Heart left ventricle (tissue), 16 donors: Measurements from ENCODE around the gene MXRA7. TPM values are rescaled to one million over a fixed set of nuclear protein-coding genes. Genes with fewer than 3 reads are reported as not detected.

Source experiments
- ATAC-seq, 4 donors: fragments of 200-7000 bp; cut with Tn5 transposase; one replicate each; pipeline ENCODE4 v1.9.1; 2020 to 2022; ENCODE audit warnings: moderate library complexity in 4 of 4, mild to moderate bottlenecking in 3 of 4, moderate number of reproducible peaks in 1 of 4
- DNase-seq, 5 donors: peaks; one replicate each; pipeline ENCODE4 v3.0.0-alpha.2; 2020
- H3K27ac ChIP-seq, 12 donors: fragments of 200-600 bp; sonication (generic) in 4 of 12; one replicate each; pipeline versions ENCODE4 v1.5.0 to v1.8.0; 2016 to 2022; ENCODE audit warnings: mild to moderate bottlenecking in 2 of 12
- H3K27me3 ChIP-seq, 9 donors: fragments of 200-600 bp; sonication (generic) in 2 of 9; one replicate each; pipeline versions ENCODE4 v1.5.1 to v1.8.0; 2016 to 2022; ENCODE audit warnings: mild to moderate bottlenecking in 3 of 9
- H3K36me3 ChIP-seq, 9 donors: fragments of 200-600 bp; sonication (generic) in 2 of 9; one replicate each; pipeline versions ENCODE4 v1.5.0 to v1.8.0; 2018 to 2022; ENCODE audit warnings: mild to moderate bottlenecking in 2 of 9
- H3K4me1 ChIP-seq, 12 donors: fragments of 200-600 bp; sonication (generic) in 4 of 12; one replicate each; pipeline versions ENCODE4 v1.5.0 to v1.8.0; 2016 to 2022; ENCODE audit warnings: mild to moderate bottlenecking in 3 of 12
- H3K4me3 ChIP-seq, 12 donors: fragments of 200-600 bp; sonication (generic) in 4 of 12; one replicate each; pipeline versions ENCODE4 v1.5.0 to v1.8.0; 2017 to 2022; ENCODE audit warnings: mild to moderate bottlenecking in 9 of 12, moderate library complexity in 4 of 12
- H3K9me3 ChIP-seq, 12 donors: fragments of 200-600 bp; sonication (generic) in 4 of 12; one replicate each; pipeline versions ENCODE4 v1.5.0 to v1.8.0; 2016 to 2022; ENCODE audit warnings: mild to moderate bottlenecking in 1 of 12
- POLR2A ChIP-seq, 2 donors: fragments of 450-650 bp; IDR thresholded peaks; one replicate each; pipeline ENCODE4 v1.6.1; 2017; ENCODE audit warnings: antibody characterized with exemption in 2 of 2, mild to moderate bottlenecking in 2 of 2, moderate library complexity in 2 of 2
- WGBS, 4 donors: extraction: QIAGEN DNeasy Blood & Tissue Kit in 2 of 4; methylation state at CpG; one replicate each; pipeline versions ENCODE4 v1.1.5 to v1.1.7; 2013 to 2018; 5-methylcytosine and 5-hydroxymethylcytosine counted together
- intact Hi-C, 10 donors: fragments of 100-400 bp; cut with DNase I; formaldehyde crosslinking; loops; one replicate each; pipeline versions ENCODE4 v1.11.1 to v1.14.2; 2022
- polyA plus RNA-seq, 2 donors: library from polyadenylated mRNA; stranded (reverse); fragments of 200-250 nt; gene quantifications; one replicate each; pipeline ENCODE4 v1.2.3, GENCODE V29; 2013
- total RNA-seq, 9 donors: library from RNA; depleted of rRNA in 2 of 9; stranded (reverse); fragments of >200 nt in 2 of 9; fragmentation: NEBNext Ultra II Directional in 3 of 9; extraction: Animal tissue kit (Norgen Biotek cat#: 25700) in 3 of 9; gene quantifications; one replicate each; pipeline versions ENCODE4 v1.1.0 to v1.2.4, GENCODE V29; 2016 to 2023
- TF ChIP-seq, protein P1 (sequence below), 12 donors: fragments of 200-600 bp; sonication (generic) in 4 of 12; IDR thresholded peaks; one replicate each; pipeline versions ENCODE4 v1.5.0 to v1.8.0; 2018 to 2022; ENCODE audit warnings: antibody characterized with exemption in 12 of 12, mild to moderate bottlenecking in 5 of 12
- donor health status: ischemic (EF 13 %, LVEDD 7.1; RV severe dilation, severe dysfunction).
- donor health status: healthy with polysubstance abuse.
- donor health status: DM: no; HTN: yes; CAD: no.
- donor health status: DM: no; HTN: no; CAD: no.
- donor health status: ischemic (EF 25% LVEDD 6.9; RV normal size, moderate dysfunction).
- donor health status: ischemic (EF 25% LVEDD 5.7; RV mildly dilated, moderate dysfunction).
- donor health status: healthy.
- donor health status: DM: yes; HTN: yes; CAD: no.
- donor health status: ischemic (EF 35%, LVEDD 5.7; RV mildly dilated, moderate dysfunction).
- donor health status: nonischemic (EF 11% LVEDD 7.7; RV severe dilation, severe dysfunction).
- donor health status: DM: yes; HTN: yes; CAD: no.
- donor health status: PGD.
- donor health status: ischemic (EF 29% LVEDD 5.4; RV normal size, mild dysfunction).
- donor health status: nonischemic (EF 23%, LVEDD 6.1; RV moderate dilation, normal function).

Gene MXRA7
- total and polyA plus RNA-seq, 11 donors, result 240 to 539 (median 460) TPM

DNA sequence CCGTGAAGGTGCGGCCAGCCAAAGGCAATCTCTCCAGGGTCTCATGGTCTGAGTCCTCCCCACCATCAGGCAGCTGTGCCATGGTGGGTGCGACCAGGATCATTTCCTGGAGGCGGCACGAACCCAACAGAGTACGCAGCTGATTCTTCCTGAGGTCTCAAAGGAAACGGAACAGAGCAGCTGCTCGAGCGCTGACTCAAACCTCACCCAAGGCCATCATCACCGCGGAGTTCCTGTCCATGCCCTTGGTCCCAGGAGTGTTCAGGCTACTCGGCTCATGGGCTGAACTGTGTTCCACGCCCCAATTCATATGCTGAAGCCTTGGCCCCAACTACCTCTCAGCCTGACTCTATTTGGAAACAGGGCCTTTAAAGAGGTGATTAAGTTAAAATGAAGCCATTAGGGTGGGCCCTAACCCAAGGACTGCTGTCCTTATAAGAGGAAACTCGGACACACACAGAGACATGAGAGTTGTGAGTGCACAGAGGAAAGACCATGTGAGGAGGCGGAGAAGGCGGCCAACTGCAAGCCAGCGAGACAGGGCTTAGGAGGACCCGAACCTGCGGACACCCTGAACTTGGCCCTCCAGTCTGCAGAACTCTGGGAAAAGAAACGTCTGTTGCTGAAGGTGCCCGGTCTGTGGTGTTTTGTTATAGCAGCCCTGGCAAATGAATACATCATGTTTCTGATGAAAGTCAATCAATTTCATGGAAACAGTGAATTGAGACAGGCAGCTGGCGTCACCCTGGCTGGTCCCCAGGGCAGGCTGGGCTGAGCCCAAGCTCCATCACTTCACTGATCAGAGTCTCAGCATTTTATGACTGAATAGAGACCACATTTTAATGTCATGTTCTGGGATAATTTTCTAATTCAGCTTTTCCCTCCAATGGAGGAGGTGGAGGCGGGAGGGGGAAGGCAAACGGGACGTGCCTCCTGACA lies 13.7 kb downstream of the MXRA7 start:
- H3K36me3 ChIP-seq, result peaks cover 0 to 9% (median 0%) of the 10 kb centered on the region in 9 donors
- peak in 1 of 2 donors; percentile 26 for TF ChIP-seq POLR2A (IDR thresholded peaks at IDR 0.05)
- TF ChIP-seq, protein P1, sequence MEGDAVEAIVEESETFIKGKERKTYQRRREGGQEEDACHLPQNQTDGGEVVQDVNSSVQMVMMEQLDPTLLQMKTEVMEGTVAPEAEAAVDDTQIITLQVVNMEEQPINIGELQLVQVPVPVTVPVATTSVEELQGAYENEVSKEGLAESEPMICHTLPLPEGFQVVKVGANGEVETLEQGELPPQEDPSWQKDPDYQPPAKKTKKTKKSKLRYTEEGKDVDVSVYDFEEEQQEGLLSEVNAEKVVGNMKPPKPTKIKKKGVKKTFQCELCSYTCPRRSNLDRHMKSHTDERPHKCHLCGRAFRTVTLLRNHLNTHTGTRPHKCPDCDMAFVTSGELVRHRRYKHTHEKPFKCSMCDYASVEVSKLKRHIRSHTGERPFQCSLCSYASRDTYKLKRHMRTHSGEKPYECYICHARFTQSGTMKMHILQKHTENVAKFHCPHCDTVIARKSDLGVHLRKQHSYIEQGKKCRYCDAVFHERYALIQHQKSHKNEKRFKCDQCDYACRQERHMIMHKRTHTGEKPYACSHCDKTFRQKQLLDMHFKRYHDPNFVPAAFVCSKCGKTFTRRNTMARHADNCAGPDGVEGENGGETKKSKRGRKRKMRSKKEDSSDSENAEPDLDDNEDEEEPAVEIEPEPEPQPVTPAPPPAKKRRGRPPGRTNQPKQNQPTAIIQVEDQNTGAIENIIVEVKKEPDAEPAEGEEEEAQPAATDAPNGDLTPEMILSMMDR (IDR thresholded peaks at IDR 0.05), result no peak
- H3K27ac ChIP-seq, result peak overlapping the region; percentile 80 to 99 (median 94)
- H3K4me1 ChIP-seq, result peaks cover 32 to 100% (median 86%) of the 10 kb centered on the region in 12 donors
- no peaks in the 10 kb centered on the region for H3K27me3 ChIP-seq
- peak in 3 of 4 donors; percentile 47 to 59 (median 47) for ATAC-seq
- 36 to 66% (median 54%) methylated on average over 19 to 25 of the region's 25 CpGs for WGBS, 4 donors
- H3K9me3 ChIP-seq, result no peaks in the 10 kb centered on the region
- peak in 4 of 5 donors; percentile 65 to 87 (median 80) for DNase-seq
- intact Hi-C loops, result no loop called here
- H3K4me3 ChIP-seq, result peak overlapping the region in 1 of 12 donors; percentile 24

DNA sequence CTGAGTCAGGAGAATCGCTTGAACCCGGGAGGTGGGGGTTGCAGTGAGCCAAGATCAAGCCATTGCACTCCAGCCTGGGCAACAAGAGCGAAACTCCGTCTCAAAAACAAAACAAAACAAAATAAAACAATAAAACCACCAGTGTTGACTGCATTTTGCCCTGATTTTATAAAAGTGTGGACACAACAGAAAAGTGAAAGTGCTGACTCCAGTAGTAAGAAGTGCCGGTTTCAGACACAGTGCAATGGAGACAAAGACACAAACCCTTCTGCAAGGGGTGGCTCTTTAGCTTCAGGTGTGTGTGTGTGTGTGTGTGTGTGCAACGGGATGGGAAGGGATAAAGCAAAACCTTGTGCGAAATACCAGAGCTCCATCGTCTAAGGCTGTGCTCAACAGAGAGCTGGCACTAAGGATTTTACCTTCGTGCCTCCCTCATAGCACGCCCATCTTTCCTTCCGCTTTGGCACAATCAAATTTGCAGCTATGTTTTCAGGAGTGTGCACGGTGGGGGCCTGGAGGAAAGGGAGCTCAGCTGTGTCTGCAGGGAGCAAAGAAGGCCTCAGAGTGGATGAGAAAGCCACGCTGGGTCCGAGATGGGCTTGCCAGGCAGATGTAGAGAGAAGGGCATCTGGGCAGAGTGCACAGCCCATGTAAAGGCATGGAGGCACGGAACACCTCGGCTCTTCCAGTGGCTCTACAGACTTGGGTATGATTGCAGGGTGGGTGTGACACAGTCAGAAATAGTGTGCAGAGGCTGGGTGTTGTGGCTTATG lies 15.5 kb downstream of the MXRA7 start:
- no peaks in the 10 kb centered on the region for H3K27me3 ChIP-seq
- DNase-seq, result peak in 1 of 5 donors; percentile 27

DNA sequence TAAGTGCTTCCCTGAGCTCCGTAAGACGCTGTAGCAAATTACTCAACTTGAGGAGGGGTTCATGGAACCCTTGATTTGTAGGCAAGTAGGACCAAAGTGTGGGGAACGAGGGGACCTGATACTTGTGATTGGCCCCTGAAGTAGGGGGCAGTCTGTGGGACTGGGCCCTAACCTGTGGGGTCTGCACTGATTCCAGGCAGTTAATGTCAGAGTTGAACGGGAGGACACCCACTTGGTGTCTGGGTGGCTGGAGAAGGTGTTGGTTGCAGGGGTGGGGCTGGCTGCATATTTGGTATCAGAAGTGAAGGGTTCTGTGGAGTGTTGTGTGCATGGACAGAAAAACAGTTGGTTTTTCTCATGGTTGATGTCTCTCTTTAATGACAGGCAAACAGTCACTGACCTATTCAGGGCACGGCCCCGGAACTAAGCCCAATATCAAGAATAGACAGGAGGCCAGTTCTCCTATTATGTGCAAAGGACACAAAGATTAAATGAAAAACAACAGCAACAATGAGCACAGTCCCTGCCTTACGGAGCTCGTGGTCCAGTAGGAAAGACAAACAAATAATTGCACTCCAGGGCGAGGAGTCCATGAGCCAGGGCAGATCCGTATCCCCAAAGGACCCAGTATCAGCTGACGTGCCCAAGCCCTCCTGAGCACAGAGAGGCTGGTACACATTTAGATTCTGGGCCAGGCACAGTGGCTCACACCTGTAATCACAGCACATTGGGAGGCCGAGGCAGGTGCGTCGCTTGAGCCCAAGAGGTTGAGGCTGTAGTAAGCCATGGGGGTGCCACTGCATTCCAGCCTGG lies 19.2 kb downstream of the MXRA7 start:
- ATAC-seq (peak in 2 of 4 donors; percentile 22 to 49), DNase-seq (peak in 1 of 5 donors; percentile 25)
- H3K27me3 ChIP-seq, result no peaks in the 10 kb centered on the region
- H3K36me3 ChIP-seq, result peaks cover 0 to 10% (median 0%) of the 10 kb centered on the region in 9 donors
- H3K27ac ChIP-seq, result peak overlapping the region; percentile 67 to 99 (median 93)
- peaks cover 19 to 100% (median 88%) of the 10 kb centered on the region in 12 donors for H3K4me1 ChIP-seq
- 52 to 65% (median 59%) methylated on average over 14 of the region's 14 CpGs for WGBS, 4 donors
- no peak overlapping the region for H3K4me3 ChIP-seq
- H3K9me3 ChIP-seq, result no peaks in the 10 kb centered on the region
- TF ChIP-seq POLR2A (IDR thresholded peaks at IDR 0.05), result no peak
- TF ChIP-seq, protein P1 (IDR thresholded peaks at IDR 0.05), result no peak
- intact Hi-C loops, result no loop called here

More for the DNA sequence above, 15.5 kb downstream of the MXRA7 start:
- Histone ChIP-seq H3K4me1 (peaks cover 34 to 100% (median 89%) of the 10 kb centered on the region in 12 donors), H3K4me3 (no peak overlapping the region), H3K27ac (peak overlapping the region in 11 of 12 donors; percentile 37 to 99 (median 93)), H3K9me3 (no peaks in the 10 kb centered on the region), H3K36me3 (peaks cover 0 to 9% (median 0%) of the 10 kb centered on the region in 9 donors)
- ATAC-seq, result no peak
- TF ChIP-seq POLR2A (IDR thresholded peaks at IDR 0.05), result no peak
- TF ChIP-seq, protein P1 (IDR thresholded peaks at IDR 0.05), result no peak
- intact Hi-C loops, result no loop called here
- WGBS, 4 donors, result 47 to 52% (median 51%) methylated on average over 16 of the region's 16 CpGs
